MM.1S (cell line): ENCODE data around the gene SEMA6A.

ENCODE experiments used
- CTCF ChIP-seq: fragments of 300-600 bp; sonication (generic); IDR thresholded peaks from 2 replicates; pipeline ENCODE4 v1.5.1; 2016; ENCODE audit warnings: antibody characterized with exemption, low read length, mixed read lengths
- EZH2 ChIP-seq: fragments of 300-600 bp; sonication (generic); optimal IDR thresholded peaks from 2 replicates; pipeline ENCODE3; 2017; ENCODE audit warnings: low read depth, mild to moderate bottlenecking, antibody characterized with exemption, low read length, mixed read lengths
- EZH2phosphoT487 ChIP-seq: fragments of 300-600 bp; sonication (generic); IDR thresholded peaks from 2 replicates; pipeline ENCODE4 v1.6.1; 2018; ENCODE audit warnings: antibody characterized with exemption, low read length

DNA sequence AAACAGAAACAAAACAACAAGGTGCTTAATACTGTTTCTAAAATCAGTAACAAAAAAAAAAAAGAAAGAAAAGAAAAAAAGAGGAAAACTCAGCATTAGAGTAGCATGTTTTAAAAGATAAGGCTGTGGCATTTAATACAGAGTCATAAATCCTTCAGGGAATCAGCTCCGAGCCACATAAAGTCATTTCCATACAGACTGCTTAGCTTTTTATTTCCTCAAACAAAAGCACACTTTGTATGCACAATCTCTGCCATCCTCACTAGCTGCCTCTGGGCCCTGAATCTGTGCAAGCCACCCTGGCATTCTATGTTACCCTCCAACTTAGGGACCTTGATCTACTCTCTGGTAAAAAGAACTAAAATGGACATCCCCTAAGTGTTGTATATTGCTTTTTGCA lies 87.6 kb downstream of the SEMA6A start:
- TF ChIP-seq CTCF (no peak), EZH2phosphoT487 (no peak), EZH2 (no peak)
